H9 (cell line): ENCODE results near the gene LRP1B. TPM values are rescaled to one million over a fixed set of nuclear protein-coding genes. Genes with fewer than 3 reads are reported as not detected.

Experiments
- DNase-seq: peaks from one replicate; pipeline ENCODE4 v3.0.0-alpha.2; 2017
- H2AFZ ChIP-seq: one replicate; pipeline ENCODE4 v1.6.1; 2013; ENCODE audit warnings: mild to moderate bottlenecking, low read length, control low read depth, moderate library complexity
- H2AK5ac ChIP-seq: 2 replicates; pipeline ENCODE4 v1.6.1; 2013; ENCODE audit warnings: low read length, control low read depth, mixed read lengths; ENCODE audit not compliant: insufficient read length
- H2BK120ac ChIP-seq: one replicate; pipeline ENCODE4 v1.6.1; 2013; ENCODE audit warnings: low read depth, mild to moderate bottlenecking, low read length, control low read depth, inconsistent platforms; ENCODE audit not compliant: poor library complexity, severe bottlenecking
- H2BK12ac ChIP-seq: 2 replicates; pipeline ENCODE4 v1.6.1; 2013; ENCODE audit warnings: low read length, control low read depth, mixed read lengths, low read depth; ENCODE audit not compliant: insufficient read length
- H2BK15ac ChIP-seq: 2 replicates; pipeline ENCODE4 v1.6.1; 2013; ENCODE audit warnings: low read depth, low read length, control low read depth
- H2BK20ac ChIP-seq: one replicate; pipeline ENCODE4 v1.6.1; 2013; ENCODE audit warnings: low read depth, mild to moderate bottlenecking, low read length, control low read depth, inconsistent platforms; ENCODE audit not compliant: poor library complexity, severe bottlenecking
- H2BK5ac ChIP-seq: 2 replicates; pipeline ENCODE4 v1.6.1; 2013; ENCODE audit warnings: low read length, control low read depth, mixed read lengths; ENCODE audit not compliant: insufficient read length
- H3K14ac ChIP-seq: 2 replicates; pipeline ENCODE4 v1.6.1; 2013; ENCODE audit warnings: low read length, control low read depth; ENCODE audit not compliant: insufficient read depth
- H3K18ac ChIP-seq: 2 replicates; pipeline ENCODE4 v1.6.1; 2013; ENCODE audit warnings: low read depth, mild to moderate bottlenecking, mixed read lengths, low read length, control low read depth; ENCODE audit not compliant: insufficient read length
- H3K23ac ChIP-seq: 2 replicates; pipeline ENCODE4 v1.6.1; 2013; ENCODE audit warnings: low read length, control low read depth, mixed read lengths, low read depth; ENCODE audit not compliant: insufficient read length
- H3K23me2 ChIP-seq: 2 replicates; pipeline ENCODE4 v1.6.1; 2013; ENCODE audit warnings: low read depth, mild to moderate bottlenecking, mixed read lengths, low read length, control low read depth; ENCODE audit not compliant: insufficient read length, poor library complexity, severe bottlenecking
- H3K27ac ChIP-seq: 2 replicates; pipeline ENCODE4 v1.5.1; 2013; ENCODE audit warnings: low read length, control low read depth, mixed read lengths, low read depth; ENCODE audit not compliant: insufficient read length
- H3K27me3 ChIP-seq: 2 replicates; pipeline ENCODE4 v1.6.1; 2013; ENCODE audit warnings: low read length, control low read depth, inconsistent platforms; ENCODE audit not compliant: insufficient read depth
- H3K4ac ChIP-seq: 2 replicates; pipeline ENCODE4 v1.6.1; 2013; ENCODE audit warnings: low read depth, mild to moderate bottlenecking, control low read depth, inconsistent platforms, low read length, moderate library complexity
- H3K4me1 ChIP-seq: 2 replicates; pipeline ENCODE4 v1.6.1; 2013; ENCODE audit warnings: low read length, control low read depth, inconsistent platforms; ENCODE audit not compliant: insufficient read depth
- H3K4me2 ChIP-seq: 2 replicates; pipeline ENCODE4 v1.6.1; 2013; ENCODE audit warnings: low read length, control low read depth, mixed read lengths; ENCODE audit not compliant: insufficient read length, insufficient read depth
- H3K56ac ChIP-seq: 2 replicates; pipeline ENCODE4 v1.6.1; 2013; ENCODE audit warnings: low read depth, mild to moderate bottlenecking, mixed read lengths, low read length, control low read depth; ENCODE audit not compliant: insufficient read length
- H3K79me1 ChIP-seq: 2 replicates; pipeline ENCODE4 v1.6.1; 2013; ENCODE audit warnings: low read depth, mild to moderate bottlenecking, moderate library complexity, low read length, control low read depth, inconsistent platforms; ENCODE audit not compliant: insufficient read depth, poor library complexity, severe bottlenecking
- H3K79me2 ChIP-seq: 2 replicates; pipeline ENCODE4 v1.6.1; 2013; ENCODE audit warnings: low read length, control low read depth, inconsistent platforms; ENCODE audit not compliant: insufficient read depth
- H3K9ac ChIP-seq: 2 replicates; pipeline ENCODE4 v1.6.1; 2013; ENCODE audit warnings: low read length, control low read depth, mixed read lengths; ENCODE audit not compliant: insufficient read length; ENCODE audit errors: extremely low read depth
- H3K9me3 ChIP-seq: one replicate; pipeline ENCODE4 v1.6.1; 2013; ENCODE audit warnings: low read depth, low read length, inconsistent platforms; ENCODE audit not compliant: control insufficient read depth
- H3T11ph ChIP-seq: one replicate; pipeline ENCODE4 v1.6.1; 2013; ENCODE audit warnings: mild to moderate bottlenecking, low read length, control low read depth, inconsistent platforms
- H4K20me1 ChIP-seq: one replicate; pipeline ENCODE4 v1.6.1; 2013; ENCODE audit not compliant: control insufficient read depth, insufficient read length, insufficient read depth
- H4K5ac ChIP-seq: 2 replicates; pipeline ENCODE4 v1.6.1; 2013; ENCODE audit warnings: low read depth, mild to moderate bottlenecking, mixed read lengths, low read length, control low read depth; ENCODE audit not compliant: insufficient read length
- H4K8ac ChIP-seq: replicated peaks from 2 replicates; pipeline ENCODE4 v1.6.1; 2013; ENCODE audit warnings: low read length, control low read depth, mixed read lengths, low read depth; ENCODE audit not compliant: insufficient read length
- H4K91ac ChIP-seq: 2 replicates; pipeline ENCODE4 v1.6.1; 2013; ENCODE audit warnings: low read depth, mild to moderate bottlenecking, moderate library complexity, mixed read lengths, low read length, control low read depth; ENCODE audit not compliant: insufficient read length
- H3K27ac Mint-ChIP-seq, 3 experiments: 2 replicates in 2 of 3; 3 replicates in 1 of 3; pipeline ENCODE4 v1.8.0; 2020 to 2021; ENCODE audit warnings: mixed read lengths in 3 of 3, mild to moderate bottlenecking in 1 of 3, moderate library complexity in 1 of 3
- H3K27me3 Mint-ChIP-seq: 2 replicates; pipeline ENCODE4 v1.8.0; 2021; ENCODE audit warnings: low read depth, mild to moderate bottlenecking, moderate library complexity, mixed read lengths
- H3K36me3 Mint-ChIP-seq, 3 experiments: 2 replicates in 2 of 3; 3 replicates in 1 of 3; pipeline ENCODE4 v1.8.0; 2020 to 2021; ENCODE audit warnings: low read depth in 3 of 3, mixed read lengths in 3 of 3; ENCODE audit not compliant: insufficient read depth in 1 of 3
- H3K4me1 Mint-ChIP-seq, 2 experiments: 2 replicates each; pipeline ENCODE4 v1.8.0; 2020; ENCODE audit warnings: mixed read lengths in 2 of 2
- H3K4me3 Mint-ChIP-seq, 2 experiments: 2 replicates in 1 of 2; 3 replicates in 1 of 2; pipeline ENCODE4 v1.8.0; 2020 to 2021; ENCODE audit warnings: mild to moderate bottlenecking in 2 of 2, mixed read lengths in 2 of 2, moderate library complexity in 1 of 2
- H3K9me3 Mint-ChIP-seq, 2 experiments: 2 replicates in 1 of 2; 3 replicates in 1 of 2; pipeline ENCODE4 v1.8.0; 2020; ENCODE audit warnings: mild to moderate bottlenecking in 2 of 2, mixed read lengths in 2 of 2, moderate library complexity in 1 of 2
- WGBS: extraction: QIAGEN DNeasy Blood & Tissue Kit; methylation state at CpG from one replicate; pipeline ENCODE4 v1.1.7; 2013; ENCODE audit warnings: missing lambda C conversion rate, low lambda C conversion rate, mixed read lengths; ENCODE audit not compliant: insufficient read length; ENCODE audit errors: extremely low coverage; 5-methylcytosine and 5-hydroxymethylcytosine counted together
- total RNA-seq: library from RNA; stranded (reverse); gene quantifications from 2 replicates; pipeline ENCODE4 v1.2.1, GENCODE V29; 2021
- TF ChIP-seq, protein P1 (sequence below): fragments of 200-600 bp; sonication (generic); conservative IDR thresholded peaks from 3 replicates; pipeline ENCODE4 v1.8.0; 2021; ENCODE audit warnings: antibody characterized with exemption, mild to moderate bottlenecking

The LRP1B gene
- total RNA-seq, 1 experiment from 2014 or later, result not detected

DNA sequence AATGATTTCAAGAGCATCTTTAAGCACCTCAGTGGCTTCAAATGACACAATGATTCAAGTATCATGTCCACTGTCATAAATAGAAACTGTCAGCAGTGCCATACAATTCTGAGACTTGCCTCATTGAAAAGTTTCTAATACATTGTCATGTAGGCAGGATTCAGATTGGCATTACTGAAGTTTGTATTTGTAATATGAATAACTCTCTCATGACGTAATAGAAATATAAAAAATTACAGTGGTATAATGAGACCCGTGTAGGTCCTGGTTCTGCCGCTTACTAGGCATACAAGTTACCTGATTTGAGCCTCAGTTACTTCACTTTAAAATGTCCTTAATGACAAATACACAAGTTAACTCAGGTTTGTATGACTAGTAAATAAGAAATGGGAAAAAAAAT is 1814.5 kb downstream of the LRP1B start:
- Histone ChIP-seq H3K14ac (no peak overlapping the region), H4K8ac (no peak overlapping the region), H3K23ac (no peak overlapping the region), H3K9me3 (no peaks in the 10 kb centered on the region), H2BK15ac (no peak overlapping the region), H3T11ph (no peak overlapping the region), H2AK5ac (no peak overlapping the region), H2AFZ (no peak overlapping the region), H3K4me2 (no peak overlapping the region), H3K4ac (no peak overlapping the region), H3K79me1 (no peaks in the 10 kb centered on the region), H2BK5ac (no peak overlapping the region), H3K4me1 (no peaks in the 10 kb centered on the region), H3K27me3 (no peaks in the 10 kb centered on the region), H4K20me1 (no peaks in the 10 kb centered on the region), H3K56ac (no peak overlapping the region), H3K27ac (no peak overlapping the region), H3K9ac (no peak overlapping the region), H2BK20ac (no peak overlapping the region), H3K79me2 (no peaks in the 10 kb centered on the region), H2BK120ac (no peak overlapping the region), H3K18ac (no peak overlapping the region), H2BK12ac (no peak overlapping the region), H3K23me2 (no peaks in the 10 kb centered on the region), H4K91ac (no peak overlapping the region), H4K5ac (no peak overlapping the region)
- TF ChIP-seq, protein P1, sequence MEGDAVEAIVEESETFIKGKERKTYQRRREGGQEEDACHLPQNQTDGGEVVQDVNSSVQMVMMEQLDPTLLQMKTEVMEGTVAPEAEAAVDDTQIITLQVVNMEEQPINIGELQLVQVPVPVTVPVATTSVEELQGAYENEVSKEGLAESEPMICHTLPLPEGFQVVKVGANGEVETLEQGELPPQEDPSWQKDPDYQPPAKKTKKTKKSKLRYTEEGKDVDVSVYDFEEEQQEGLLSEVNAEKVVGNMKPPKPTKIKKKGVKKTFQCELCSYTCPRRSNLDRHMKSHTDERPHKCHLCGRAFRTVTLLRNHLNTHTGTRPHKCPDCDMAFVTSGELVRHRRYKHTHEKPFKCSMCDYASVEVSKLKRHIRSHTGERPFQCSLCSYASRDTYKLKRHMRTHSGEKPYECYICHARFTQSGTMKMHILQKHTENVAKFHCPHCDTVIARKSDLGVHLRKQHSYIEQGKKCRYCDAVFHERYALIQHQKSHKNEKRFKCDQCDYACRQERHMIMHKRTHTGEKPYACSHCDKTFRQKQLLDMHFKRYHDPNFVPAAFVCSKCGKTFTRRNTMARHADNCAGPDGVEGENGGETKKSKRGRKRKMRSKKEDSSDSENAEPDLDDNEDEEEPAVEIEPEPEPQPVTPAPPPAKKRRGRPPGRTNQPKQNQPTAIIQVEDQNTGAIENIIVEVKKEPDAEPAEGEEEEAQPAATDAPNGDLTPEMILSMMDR, result no peak
- DNase-seq, result no peak
- Mint-ChIP-seq H3K27ac (no peak overlapping the region), H3K4me1 (no peaks in the 10 kb centered on the region), H3K4me3 (no peak overlapping the region), H3K27me3 (no peaks in the 10 kb centered on the region), H3K36me3 (no peaks in the 10 kb centered on the region), H3K9me3 (no peaks in the 10 kb centered on the region)
- WGBS, result no CpG with 5 or more reads among the region's 3 CpGs
